Karpas-422 (cell line): ENCODE data around the gene EYS. TPM values are rescaled to one million over a fixed set of nuclear protein-coding genes. Genes with fewer than 3 reads are reported as not detected.

Source experiments
- DNase-seq: peaks from one replicate; pipeline ENCODE4 v3.0.0-alpha.2; 2015
- H2AFZ ChIP-seq: fragments of 200-600 bp; sonication (generic); 2 replicates; pipeline ENCODE4 v1.6.1; 2014; ENCODE audit warnings: antibody characterized with exemption, low read length, mixed read lengths
- H3K27ac ChIP-seq: fragments of 200-600 bp; sonication (generic); 2 replicates; pipeline ENCODE4 v1.5.1; 2014; ENCODE audit warnings: mild to moderate bottlenecking, low read length, moderate library complexity
- H3K27me3 ChIP-seq: fragments of 200-600 bp; sonication (generic); 2 replicates; pipeline ENCODE4 v1.6.1; 2014; ENCODE audit warnings: low read length, mixed read lengths
- H3K36me3 ChIP-seq: fragments of 200-600 bp; sonication (generic); 2 replicates; pipeline ENCODE4 v1.6.1; 2014; ENCODE audit warnings: low read length, mixed read lengths; ENCODE audit not compliant: insufficient read depth
- H3K4me1 ChIP-seq: fragments of 200-600 bp; sonication (generic); 2 replicates; pipeline ENCODE4 v1.6.1; 2014; ENCODE audit warnings: mild to moderate bottlenecking, low read length, mixed read lengths
- H3K4me2 ChIP-seq: fragments of 200-600 bp; sonication (generic); 2 replicates; pipeline ENCODE4 v1.6.1; 2014; ENCODE audit warnings: low read length, low read depth, mild to moderate bottlenecking; ENCODE audit not compliant: poor library complexity, severe bottlenecking
- H3K4me3 ChIP-seq: fragments of 200-600 bp; sonication (generic); 2 replicates; pipeline ENCODE4 v1.5.1; 2014; ENCODE audit warnings: mild to moderate bottlenecking, antibody characterized with exemption, low read length, mixed read lengths
- H3K79me2 ChIP-seq: fragments of 200-600 bp; sonication (generic); 2 replicates; pipeline ENCODE4 v1.6.1; 2014; ENCODE audit warnings: mild to moderate bottlenecking, low read length, mixed read lengths
- H3K9ac ChIP-seq: fragments of 200-600 bp; sonication (generic); 2 replicates; pipeline ENCODE4 v1.6.0; 2014; ENCODE audit warnings: low read length
- H3K9me2 ChIP-seq: fragments of 200-600 bp; sonication (generic), shearing (Covaris generic); replicated peaks from 2 replicates; pipeline ENCODE4 v1.6.0; 2014; ENCODE audit warnings: mild to moderate bottlenecking, low read length, moderate library complexity; ENCODE audit not compliant: insufficient read depth
- H3K9me3 ChIP-seq: fragments of 300-700, 200-600 bp; sonication (generic); 2 replicates; pipeline ENCODE4 v1.6.1; 2014; ENCODE audit warnings: low read length, mixed read lengths
- H4K20me1 ChIP-seq: fragments of 200-600 bp; sonication (generic); 2 replicates; pipeline ENCODE4 v1.6.1; 2014; ENCODE audit warnings: mild to moderate bottlenecking, antibody characterized with exemption, low read length, low read depth; ENCODE audit not compliant: insufficient read depth
- total RNA-seq: library from RNA; depleted of rRNA; stranded (reverse); fragments of >200 nt; shearing (Covaris generic); gene quantifications from 2 replicates; pipeline ENCODE4 v1.2.3, GENCODE V29; 2014; ENCODE audit warnings: low replicate concordance

The EYS gene
- total RNA-seq, 1 experiment from 2014 or later, result not detected

GRCh38 chr6:63887002-63887751, 1819.8 kb downstream of the EYS start:
- no peak overlapping the region for H3K4me3 ChIP-seq
- H3K9ac ChIP-seq, result no peak overlapping the region
- DNase-seq, result peak; percentile 41
- no peaks in the 10 kb centered on the region for H3K9me2 ChIP-seq
- H3K27me3 ChIP-seq, result no peaks in the 10 kb centered on the region
- H3K4me1 ChIP-seq, result peaks cover 4% of the 10 kb centered on the region
- no peak overlapping the region for H3K27ac ChIP-seq
- H3K36me3 ChIP-seq, result no peaks in the 10 kb centered on the region
- H4K20me1 ChIP-seq, result no peaks in the 10 kb centered on the region
- no peak overlapping the region for H3K4me2 ChIP-seq
- no peak overlapping the region for H2AFZ ChIP-seq
- no peaks in the 10 kb centered on the region for H3K79me2 ChIP-seq
- H3K9me3 ChIP-seq, result no peaks in the 10 kb centered on the region

- Histone ChIP-seq H3K4me3 (no peak overlapping the region), H3K9ac (no peak overlapping the region), H3K27me3 (no peaks in the 10 kb centered on the region), H4K20me1 (no peaks in the 10 kb centered on the region), H3K27ac (no peak overlapping the region), H3K9me3 (no peaks in the 10 kb centered on the region), H3K4me2 (no peak overlapping the region), H3K4me1 (peaks cover 4% of the 10 kb centered on the region), H2AFZ (no peak overlapping the region), H3K36me3 (no peaks in the 10 kb centered on the region), H3K9me2 (no peaks in the 10 kb centered on the region), H3K79me2 (no peaks in the 10 kb centered on the region)
- DNase-seq, result no peak
Measured at GRCh38 chr6:63886341-63886740, 1820.7 kb downstream of the EYS start.

DNA sequence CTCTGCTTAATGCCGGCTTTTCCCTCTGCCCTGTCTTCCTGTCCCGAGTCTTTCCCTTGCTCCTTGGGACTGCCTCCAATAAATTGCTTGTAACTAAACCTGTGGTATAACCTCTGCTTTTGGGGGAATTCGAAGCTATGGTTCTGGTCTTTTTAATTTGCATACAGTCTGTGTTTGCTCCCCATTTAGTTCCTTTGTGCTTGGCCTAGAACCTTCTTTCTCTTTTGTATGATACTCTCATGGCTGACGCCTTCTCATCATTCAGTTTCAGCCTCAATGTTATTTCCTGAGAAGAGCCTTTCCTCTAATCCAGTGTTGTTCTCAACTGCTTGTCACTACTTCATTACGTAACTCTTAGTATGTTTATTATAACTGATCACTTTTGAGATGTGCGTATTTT, 1823.4 kb downstream of the EYS start:
- Histone ChIP-seq H3K9ac (no peak overlapping the region), H3K9me2 (no peaks in the 10 kb centered on the region), H3K4me3 (no peak overlapping the region), H3K79me2 (no peaks in the 10 kb centered on the region), H4K20me1 (no peaks in the 10 kb centered on the region), H2AFZ (no peak overlapping the region), H3K9me3 (no peaks in the 10 kb centered on the region), H3K27ac (no peak overlapping the region), H3K36me3 (no peaks in the 10 kb centered on the region), H3K4me2 (no peak overlapping the region), H3K4me1 (peaks cover 4% of the 10 kb centered on the region), H3K27me3 (no peaks in the 10 kb centered on the region)
- DNase-seq, result no peak

- Histone ChIP-seq H3K27me3 (no peaks in the 10 kb centered on the region), H3K4me3 (no peak overlapping the region), H3K9me2 (no peaks in the 10 kb centered on the region)
Measured at GRCh38 chr6:63882208-63882607, 1824.8 kb downstream of the EYS start.

GRCh38 chr6:63881791-63882190, 1825.2 kb downstream of the EYS start:
- Histone ChIP-seq H2AFZ (no peak overlapping the region), H4K20me1 (no peaks in the 10 kb centered on the region), H3K4me1 (peaks cover under 1% of the 10 kb centered on the region), H3K4me2 (no peak overlapping the region), H3K36me3 (no peaks in the 10 kb centered on the region), H3K27ac (no peak overlapping the region), H3K9ac (no peak overlapping the region), H3K4me3 (no peak overlapping the region), H3K79me2 (no peaks in the 10 kb centered on the region), H3K27me3 (no peaks in the 10 kb centered on the region), H3K9me3 (no peaks in the 10 kb centered on the region), H3K9me2 (no peaks in the 10 kb centered on the region)
- no peak for DNase-seq

More at GRCh38 chr6:63882208-63882607, 1824.8 kb downstream of the EYS start:
- no peak overlapping the region for H3K9ac ChIP-seq
- H3K4me2 ChIP-seq, result no peak overlapping the region
- no peaks in the 10 kb centered on the region for H3K36me3 ChIP-seq
- H2AFZ ChIP-seq, result no peak overlapping the region
- H3K4me1 ChIP-seq, result peaks cover 4% of the 10 kb centered on the region
- peak; percentile 42 for DNase-seq
- no peaks in the 10 kb centered on the region for H3K9me3 ChIP-seq
- H3K79me2 ChIP-seq, result no peaks in the 10 kb centered on the region
- no peaks in the 10 kb centered on the region for H4K20me1 ChIP-seq
- no peak overlapping the region for H3K27ac ChIP-seq

DNA sequence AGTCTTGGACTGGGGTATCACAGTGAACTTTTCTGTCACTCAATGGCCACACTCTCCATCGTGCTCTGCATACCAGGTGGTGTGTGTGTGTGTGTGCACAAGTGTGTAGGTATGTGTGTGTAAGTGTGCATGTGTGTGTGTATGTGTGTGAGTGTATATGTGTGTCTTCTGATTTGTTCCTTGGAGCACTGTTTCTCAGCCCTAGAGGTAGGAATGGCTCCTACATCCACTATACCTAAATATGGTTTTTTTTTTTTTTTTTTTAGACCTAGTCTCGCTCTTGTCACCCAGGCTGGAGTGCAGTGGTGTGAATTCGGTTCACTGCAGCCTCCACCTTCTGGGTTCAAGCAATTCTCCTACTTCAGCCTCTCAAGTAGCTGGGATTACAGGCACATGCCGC, 1834.8 kb downstream of the EYS start:
- Histone ChIP-seq H3K9me3 (no peaks in the 10 kb centered on the region), H3K4me1 (no peaks in the 10 kb centered on the region), H3K27me3 (no peaks in the 10 kb centered on the region), H2AFZ (no peak overlapping the region), H3K4me3 (no peak overlapping the region), H3K4me2 (no peak overlapping the region), H3K79me2 (no peaks in the 10 kb centered on the region), H3K36me3 (no peaks in the 10 kb centered on the region), H3K9ac (no peak overlapping the region), H3K27ac (no peak overlapping the region), H3K9me2 (no peaks in the 10 kb centered on the region), H4K20me1 (no peaks in the 10 kb centered on the region)
- no peak for DNase-seq

GRCh38 chr6:63868351-63868750, 1838.7 kb downstream of the EYS start:
- no peak for DNase-seq
- H3K4me1 ChIP-seq, result no peaks in the 10 kb centered on the region
- H2AFZ ChIP-seq, result no peak overlapping the region
- H3K9me3 ChIP-seq, result no peaks in the 10 kb centered on the region
- H3K9ac ChIP-seq, result no peak overlapping the region
- H3K4me3 ChIP-seq, result no peak overlapping the region
- no peak overlapping the region for H3K4me2 ChIP-seq
- H3K27me3 ChIP-seq, result no peaks in the 10 kb centered on the region
- no peaks in the 10 kb centered on the region for H4K20me1 ChIP-seq
- H3K27ac ChIP-seq, result no peak overlapping the region
- no peaks in the 10 kb centered on the region for H3K9me2 ChIP-seq
- no peaks in the 10 kb centered on the region for H3K36me3 ChIP-seq
- H3K79me2 ChIP-seq, result no peaks in the 10 kb centered on the region

DNA sequence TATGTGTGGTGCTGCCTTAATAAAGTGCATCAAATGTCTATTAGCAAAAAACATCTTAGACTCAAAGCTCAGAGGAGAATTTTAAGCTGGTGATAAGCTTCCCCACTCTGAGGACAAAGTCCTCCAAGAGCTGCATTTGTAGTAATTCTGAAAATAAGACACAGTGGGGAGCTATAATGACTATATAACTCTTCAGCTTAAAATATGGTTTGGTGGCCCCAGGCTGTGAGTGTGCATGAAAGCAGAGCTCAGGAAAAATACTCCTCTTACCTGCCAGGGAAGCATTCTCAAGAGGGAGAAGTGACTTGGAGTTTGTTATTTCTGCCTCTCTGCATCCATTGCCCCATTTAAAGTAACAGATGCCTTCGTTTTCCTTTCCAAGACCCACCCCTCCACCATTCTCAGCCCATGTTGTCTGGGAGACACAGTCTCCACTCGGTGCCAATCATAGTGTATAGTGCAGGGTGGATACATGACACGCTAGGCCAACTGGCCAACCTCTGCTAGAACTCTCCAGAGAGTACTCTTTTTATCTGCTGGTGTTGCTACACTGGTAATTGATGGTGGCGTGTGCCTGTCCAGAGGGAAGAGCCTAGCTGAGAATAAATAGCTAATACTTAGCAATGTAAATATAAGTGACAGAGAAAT, 1842.2 kb downstream of the EYS start:
- Histone ChIP-seq H3K4me2 (no peak overlapping the region), H3K79me2 (no peaks in the 10 kb centered on the region), H3K27me3 (no peaks in the 10 kb centered on the region), H3K36me3 (no peaks in the 10 kb centered on the region), H4K20me1 (no peaks in the 10 kb centered on the region), H3K4me1 (no peaks in the 10 kb centered on the region), H3K27ac (no peak overlapping the region), H3K9me3 (no peaks in the 10 kb centered on the region), H3K9ac (no peak overlapping the region), H3K4me3 (no peak overlapping the region), H2AFZ (no peak overlapping the region), H3K9me2 (no peaks in the 10 kb centered on the region)
- DNase-seq, result no peak
